WTC11 (cell line): ENCODE results near the gene SLIT3. TPM values are rescaled to one million over a fixed set of nuclear protein-coding genes. Genes with fewer than 3 reads are reported as not detected.

Source experiments
- ATAC-seq: fragments of 200-7000 bp; cut with Tn5 transposase; 2 replicates; pipeline ENCODE4 v1.10.0; 2021; ENCODE audit warnings: mild to moderate bottlenecking, moderate library complexity
- CTCF ChIA-PET: fragments of 300-600 bp; sonication (Branson Sonifier 250); formaldehyde crosslinking; loops from one replicate; lab custom pipeline; 2021; ENCODE audit warnings: antibody characterized with exemption; lab: Charles Lee
- POLR2A ChIA-PET: fragments of 350-600 bp; sonication (Branson Sonifier 250); formaldehyde crosslinking; loops from one replicate; lab custom pipeline; 2021; ENCODE audit warnings: antibody characterized with exemption; lab: Charles Lee
- DNase-seq: peaks from one replicate; pipeline ENCODE4 v3.0.0; 2021; ENCODE audit warnings: low spot score
- H3K27ac Mint-ChIP-seq: 2 replicates; pipeline ENCODE4 v1.8.0; 2021; ENCODE audit warnings: mixed read lengths
- H3K27me3 Mint-ChIP-seq: 2 replicates; pipeline ENCODE4 v1.8.0; 2021; ENCODE audit warnings: low read depth, mild to moderate bottlenecking, moderate library complexity, mixed read lengths
- H3K36me3 Mint-ChIP-seq: 2 replicates; pipeline ENCODE4 v1.8.0; 2021; ENCODE audit warnings: mixed read lengths
- H3K4me1 Mint-ChIP-seq: 2 replicates; pipeline ENCODE4 v1.8.0; 2022; ENCODE audit warnings: mixed read lengths
- H3K4me3 Mint-ChIP-seq: 2 replicates; pipeline ENCODE4 v1.8.0; 2021; ENCODE audit warnings: mild to moderate bottlenecking, moderate library complexity, mixed read lengths
- H3K9me3 Mint-ChIP-seq: 2 replicates; pipeline ENCODE4 v1.8.0; 2021; ENCODE audit warnings: mixed read lengths
- ARID4B ChIP-seq: sonication (generic); formaldehyde crosslinking; IDR thresholded peaks from 2 replicates; pipeline ENCODE4 v1.8.0; 2023; ENCODE audit warnings: missing genetic modification reagents, mild to moderate bottlenecking, borderline replicate concordance
- CREB1 ChIP-seq: sonication (generic); formaldehyde crosslinking; IDR thresholded peaks from 2 replicates; pipeline ENCODE4 v1.8.0; 2023; ENCODE audit warnings: mild to moderate bottlenecking, missing genetic modification reagents
- CTCF ChIP-seq: fragments of 200-600 bp; IDR thresholded peaks from 2 replicates; pipeline ENCODE4 v1.8.0; 2022; ENCODE audit warnings: antibody characterized with exemption
- EMX1 ChIP-seq: fragments of 250-450 bp; sonication (Bioruptor Pico); IDR thresholded peaks from 2 replicates; pipeline ENCODE4 v1.8.0; 2021; ENCODE audit warnings: mild to moderate bottlenecking
- FOXJ3 ChIP-seq: sonication (generic); formaldehyde crosslinking; IDR thresholded peaks from 2 replicates; pipeline ENCODE4 v1.9.0; 2021; ENCODE audit warnings: missing genetic modification reagents, mild to moderate bottlenecking, borderline replicate concordance
- NR2C2 ChIP-seq: sonication (generic); formaldehyde crosslinking; IDR thresholded peaks from 2 replicates; pipeline ENCODE4 v1.8.0; 2022; ENCODE audit warnings: mild to moderate bottlenecking, missing genetic modification reagents
- PRDM15 ChIP-seq: sonication (generic); formaldehyde crosslinking; IDR thresholded peaks from 2 replicates; pipeline ENCODE4 v1.8.0; 2022; ENCODE audit warnings: missing genetic modification reagents
- SMAD3 ChIP-seq: sonication (generic); formaldehyde crosslinking; IDR thresholded peaks from 2 replicates; pipeline ENCODE4 v1.8.0; 2022; ENCODE audit warnings: missing genetic modification reagents, mild to moderate bottlenecking, borderline replicate concordance
- SOX15 ChIP-seq: fragments of 250-450 bp; sonication (Bioruptor Pico); IDR thresholded peaks from 2 replicates; pipeline ENCODE4 v1.9.0; 2021; ENCODE audit warnings: mild to moderate bottlenecking
- STAT6 ChIP-seq: sonication (generic); formaldehyde crosslinking; conservative IDR thresholded peaks from 2 replicates; pipeline ENCODE4 v1.8.1; 2023; ENCODE audit warnings: mild to moderate bottlenecking, low read depth, missing genetic modification reagents, moderate library complexity
- TEAD1 ChIP-seq: sonication (generic); formaldehyde crosslinking; IDR thresholded peaks from 2 replicates; pipeline ENCODE4 v1.8.0; 2022; ENCODE audit warnings: mild to moderate bottlenecking, missing genetic modification reagents
- USF2 ChIP-seq: sonication (generic); formaldehyde crosslinking; IDR thresholded peaks from 2 replicates; pipeline ENCODE4 v1.8.1; 2023; ENCODE audit warnings: mild to moderate bottlenecking, missing genetic modification reagents, moderate library complexity
- ZNF232 ChIP-seq: sonication (generic); formaldehyde crosslinking; IDR thresholded peaks from 2 replicates; pipeline ENCODE4 v1.8.0; 2022; ENCODE audit warnings: mild to moderate bottlenecking, missing genetic modification reagents
- ZNF396 ChIP-seq: fragments of 250-450 bp; sonication (Bioruptor Pico); IDR thresholded peaks from 2 replicates; pipeline ENCODE4 v1.8.0; 2021; ENCODE audit warnings: mild to moderate bottlenecking, moderate library complexity, borderline replicate concordance
- ZNF512 ChIP-seq: sonication (generic); formaldehyde crosslinking; IDR thresholded peaks from 2 replicates; pipeline ENCODE4 v1.8.1; 2022; ENCODE audit warnings: missing genetic modification reagents, borderline replicate concordance
- ZSCAN18 ChIP-seq: fragments of 250-450 bp; sonication (Bioruptor Pico); IDR thresholded peaks from 2 replicates; pipeline ENCODE4 v2.1.2; 2022; ENCODE audit warnings: mild to moderate bottlenecking, moderate library complexity
- total RNA-seq: library from RNA; stranded (reverse); gene quantifications from 3 replicates; pipeline ENCODE4 v1.2.3, GENCODE V29; 2021

SLIT3 gene
- total RNA-seq, 1 experiment from 2014 or later = 1.9 TPM

GRCh38 chr5:169139480-169140050 lies 161.4 kb downstream of the SLIT3 start (continued):
- TF ChIP-seq PRDM15 (CRISPR knock-in tag) (no peak), STAT6 (no peak), ZNF232 (CRISPR knock-in tag) (no peak), CREB1 (CRISPR knock-in tag) (no peak)

GRCh38 chr5:169133531-169133930 lies 167.4 kb downstream of the SLIT3 start:
- no peaks in the 10 kb centered on the region for H3K36me3 Mint-ChIP-seq
- DNase-seq = no peak
- no peaks in the 10 kb centered on the region for H3K4me1 Mint-ChIP-seq
- H3K9me3 Mint-ChIP-seq = no peaks in the 10 kb centered on the region
- CTCF ChIA-PET = no interaction called here
- POLR2A ChIA-PET = no interaction called here
- H3K4me3 Mint-ChIP-seq = no peak overlapping the region
- H3K27ac Mint-ChIP-seq = no peak overlapping the region
- ATAC-seq = no peak
- H3K27me3 Mint-ChIP-seq = no peaks in the 10 kb centered on the region
- TF ChIP-seq ARID4B (no peak), SOX15 (CRISPR knock-in tag) (no peak), USF2 (CRISPR knock-in tag) (no peak), ZSCAN18 (CRISPR knock-in tag) (no peak), CTCF (no peak), SMAD3 (CRISPR knock-in tag) (no peak), FOXJ3 (CRISPR knock-in tag) (no peak), EMX1 (CRISPR knock-in tag) (no peak), ZNF396 (CRISPR knock-in tag) (no peak), NR2C2 (CRISPR knock-in tag) (no peak), TEAD1 (CRISPR knock-in tag) (no peak), ZNF512 (CRISPR knock-in tag) (no peak)
